NOMO-1 treated with dmso at 0.1 percent for 144 hours (cell line): ENCODE measurements around the gene RARRES2.

Source experiments
- DNase-seq: peaks from one replicate; lab custom pipeline; 2025; ENCODE audit not compliant: unreplicated experiment; lab: John Stamatoyannopoulos, UW

Gene RARRES2

DNA sequence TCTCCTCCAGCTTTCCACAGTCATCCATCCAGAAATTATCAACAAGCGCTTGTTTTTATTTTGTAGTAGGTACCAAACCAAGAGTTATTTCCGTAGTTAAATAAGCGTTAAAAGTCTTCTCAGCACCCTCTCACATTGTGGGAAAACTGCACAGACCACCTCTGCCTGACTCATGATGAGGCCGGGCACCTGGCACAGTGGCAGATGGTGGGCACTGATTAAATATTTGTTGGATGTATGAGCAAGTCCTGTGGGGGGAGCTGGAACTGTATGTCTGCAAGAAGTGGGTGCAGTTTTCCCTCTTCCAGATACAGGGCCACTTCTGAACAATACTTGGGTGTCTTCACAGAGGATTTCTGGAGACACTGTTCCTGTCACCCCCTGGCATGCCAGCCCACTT, 21.9 kb upstream of the RARRES2 start:
- DNase-seq = no peak

DNA sequence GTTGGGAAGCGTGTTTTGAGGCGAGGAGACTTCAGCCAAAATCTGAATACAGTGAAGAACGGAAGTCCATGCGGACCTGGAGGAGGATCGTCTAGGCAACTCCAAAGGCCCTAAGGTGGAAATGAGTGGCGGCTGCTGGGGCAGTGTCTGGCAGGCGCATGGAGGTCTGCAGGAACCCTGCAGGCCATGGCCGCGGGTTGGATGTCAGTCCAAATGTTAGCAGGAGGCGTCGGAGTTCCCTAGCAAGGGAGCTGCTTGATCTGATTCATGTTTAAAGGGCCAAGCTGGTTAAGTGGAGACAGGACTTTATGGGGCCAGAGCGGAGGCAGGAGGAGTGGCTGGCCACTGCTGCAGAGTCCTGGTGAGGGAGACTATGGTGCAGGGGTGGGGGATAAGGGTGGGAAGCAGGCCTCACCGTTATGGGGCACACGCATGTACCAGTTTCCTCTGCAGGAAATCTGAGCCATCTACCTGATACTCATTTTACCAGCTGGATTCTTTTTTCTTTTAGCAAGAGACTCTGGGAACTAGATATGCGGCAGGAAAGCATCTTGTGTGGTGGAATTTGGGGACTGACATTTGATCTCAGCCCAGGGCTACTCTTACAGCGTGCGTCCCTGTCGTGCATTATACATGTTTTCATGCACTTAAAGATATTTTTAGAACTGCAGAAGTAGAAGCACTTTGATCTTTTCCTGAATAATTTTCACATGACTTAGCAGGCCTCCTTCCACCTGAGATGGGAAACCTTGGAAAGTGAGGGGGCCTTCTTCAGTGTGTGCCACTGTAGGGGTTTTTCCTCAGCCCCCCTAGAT, 20.6 kb upstream of the RARRES2 start:
- no peak for DNase-seq

DNA sequence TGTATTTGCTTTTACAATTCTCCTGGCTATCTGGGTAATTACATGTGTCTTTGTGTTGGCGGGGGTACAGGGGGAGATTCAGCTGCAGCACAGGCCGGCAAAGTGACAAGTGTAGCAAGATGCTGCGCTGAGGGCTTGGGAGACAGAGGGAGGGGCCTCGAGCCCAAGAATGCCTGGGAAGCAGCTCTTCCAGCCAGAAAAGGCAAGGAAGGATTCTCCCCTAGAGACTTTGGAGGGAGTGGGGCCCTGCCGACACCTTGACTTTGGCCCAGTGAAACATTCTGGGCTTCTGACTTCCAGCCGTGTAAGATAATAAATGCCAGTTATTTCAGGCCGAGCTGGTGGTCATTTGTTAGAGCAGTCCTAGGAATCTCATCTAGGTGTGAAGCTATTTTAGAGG, 20.0 kb upstream of the RARRES2 start:
- no peak for DNase-seq

DNA sequence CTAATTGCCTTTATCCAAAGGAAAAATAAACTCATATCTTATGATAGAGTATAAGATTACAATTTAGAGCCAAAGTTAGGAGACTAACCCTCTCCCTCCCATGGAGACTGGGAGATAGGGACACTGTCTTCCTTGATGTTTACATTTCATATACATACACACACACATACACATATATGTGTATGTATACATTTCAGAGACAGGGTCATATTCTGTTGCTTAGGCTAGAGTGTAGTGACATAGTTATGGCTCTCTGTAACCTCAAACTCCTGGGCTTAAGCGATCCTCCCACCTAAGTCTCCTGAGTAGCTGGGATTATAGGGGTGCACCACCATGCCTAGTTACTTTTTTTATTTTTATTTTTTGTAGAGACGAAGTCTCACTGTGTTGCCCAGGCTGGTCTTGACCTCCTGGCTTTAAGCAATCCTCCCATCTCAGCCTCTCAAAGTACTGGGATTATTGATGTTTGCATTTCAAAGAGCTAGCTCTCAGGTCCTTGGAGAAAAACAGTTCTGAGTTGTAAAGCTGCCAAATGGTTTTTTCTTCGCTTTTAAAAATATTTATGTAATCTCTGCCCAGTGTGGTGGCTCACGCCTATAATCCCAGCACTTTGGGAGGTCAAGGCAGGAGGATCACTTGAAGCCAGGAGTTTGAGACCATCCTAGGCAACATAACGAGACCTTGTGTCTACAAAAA, 19.1 kb upstream of the RARRES2 start:
- DNase-seq = no peak

DNA sequence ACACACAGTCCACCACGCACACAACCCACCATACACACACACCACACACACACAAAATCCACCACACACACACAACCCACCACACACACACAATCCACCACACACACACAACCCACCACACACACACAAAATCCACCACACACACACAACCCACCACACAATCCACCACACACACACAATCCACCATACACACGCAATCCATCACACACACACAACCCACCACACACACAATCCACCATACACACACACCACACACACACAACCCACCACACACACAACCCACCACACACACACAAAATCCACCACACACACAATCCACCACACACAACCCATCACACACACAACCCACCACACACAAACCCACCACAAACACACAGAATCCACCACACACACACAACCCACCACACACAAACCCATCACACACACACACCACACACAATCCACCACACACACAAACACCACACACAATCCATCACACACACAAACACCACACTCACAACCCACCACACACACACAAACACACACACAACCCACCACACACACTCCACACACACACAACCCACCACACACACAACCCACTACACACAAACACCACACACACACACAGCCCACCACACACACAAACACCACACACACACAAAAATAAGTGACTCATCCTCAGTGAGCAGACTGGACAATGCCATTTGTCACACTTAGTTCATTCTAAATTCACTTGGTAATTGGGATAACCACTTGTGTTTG, 18.4 kb upstream of the RARRES2 start:
- no peak for DNase-seq

DNA sequence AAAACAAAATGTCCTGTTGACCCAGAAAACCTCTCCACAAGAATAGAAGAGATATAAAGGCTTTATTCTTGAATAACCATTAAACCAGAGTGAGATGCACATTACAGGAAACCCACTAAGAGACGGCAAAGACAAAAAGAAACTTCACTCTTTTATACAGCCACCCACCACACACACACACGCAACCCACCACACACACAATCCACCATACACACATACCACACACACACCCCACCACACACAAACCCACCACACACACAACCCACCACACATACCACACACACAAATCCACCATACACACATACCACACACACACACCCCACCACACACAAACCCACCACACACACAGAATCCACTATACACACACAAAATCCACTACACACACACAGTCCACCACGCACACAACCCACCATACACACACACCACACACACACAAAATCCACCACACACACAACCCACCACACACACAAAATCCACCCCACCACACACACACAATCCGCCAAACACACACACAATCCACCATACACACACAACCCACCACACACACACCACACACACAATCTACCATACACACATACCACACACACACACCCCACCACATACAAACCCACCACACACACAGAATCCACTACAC, 17.7 kb upstream of the RARRES2 start:
- DNase-seq = no peak

DNA sequence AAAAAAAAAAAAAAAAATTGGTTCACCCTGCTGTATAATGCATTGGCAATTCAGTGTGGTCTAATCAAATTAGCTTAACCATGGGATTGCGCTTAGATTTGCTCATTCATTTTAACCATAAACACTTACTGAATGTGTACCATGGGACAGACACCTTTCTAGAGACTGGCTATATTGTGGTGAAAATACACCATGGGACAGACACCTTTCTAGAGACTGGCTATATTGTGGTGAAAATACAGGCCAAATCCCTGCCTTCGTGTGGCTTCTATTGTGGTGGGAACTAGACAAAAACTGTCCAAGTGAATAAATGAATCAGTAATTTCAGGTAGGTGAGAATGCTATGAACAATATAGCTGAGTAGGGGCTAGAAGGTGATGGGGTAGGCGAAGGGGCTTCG, 17.0 kb upstream of the RARRES2 start:
- no peak for DNase-seq

DNA sequence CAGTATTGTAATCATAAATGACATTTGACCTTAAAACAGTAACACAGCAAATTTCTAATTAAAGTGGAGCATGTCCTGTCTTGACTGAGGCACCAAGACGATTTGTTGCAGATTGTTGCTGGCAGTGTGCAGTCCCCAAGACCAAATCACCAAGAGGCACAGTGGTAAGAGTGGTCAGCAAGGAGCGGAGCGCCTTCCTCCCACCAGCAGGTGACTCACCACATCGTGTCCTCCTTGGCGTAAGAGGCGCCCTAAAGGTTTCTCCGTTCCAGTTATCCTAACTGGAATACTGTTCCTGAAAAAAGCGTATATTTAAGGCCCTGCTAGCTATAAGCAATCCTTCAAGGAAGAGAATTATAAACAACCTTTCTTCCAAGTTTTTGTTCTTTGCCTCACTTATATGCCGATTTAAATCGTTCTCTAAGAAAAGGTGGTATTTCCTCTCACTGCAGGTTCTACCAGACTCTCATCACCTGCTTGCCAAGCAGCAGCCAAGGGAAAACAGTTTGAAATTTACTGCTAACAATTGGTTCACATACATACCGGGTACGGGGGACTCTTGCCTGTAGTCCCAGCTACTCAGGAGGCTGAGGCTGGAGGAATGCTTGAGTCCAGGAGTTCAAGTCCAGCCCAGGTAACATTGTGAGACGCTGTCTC, 16.5 kb upstream of the RARRES2 start:
- no peak for DNase-seq

DNA sequence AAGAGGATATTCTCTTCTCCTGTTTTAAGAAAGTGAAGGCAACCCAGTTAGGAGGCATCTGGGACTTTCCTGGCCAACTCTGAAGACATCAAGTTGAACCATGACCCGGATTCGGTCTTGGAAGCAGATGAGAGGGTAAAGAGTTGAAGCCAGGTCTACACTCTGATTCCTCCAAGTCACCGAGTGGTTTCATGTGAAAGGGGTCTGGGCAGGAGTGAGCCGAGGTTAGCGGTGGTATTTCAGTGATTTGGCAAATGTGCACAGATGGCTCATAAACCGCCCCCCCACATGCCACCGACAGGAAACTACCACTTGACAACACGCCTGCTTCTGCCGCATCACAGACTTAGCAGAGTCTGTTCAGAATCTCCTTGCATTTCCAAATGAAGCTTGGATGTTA, 15.8 kb upstream of the RARRES2 start:
- DNase-seq = no peak

DNA sequence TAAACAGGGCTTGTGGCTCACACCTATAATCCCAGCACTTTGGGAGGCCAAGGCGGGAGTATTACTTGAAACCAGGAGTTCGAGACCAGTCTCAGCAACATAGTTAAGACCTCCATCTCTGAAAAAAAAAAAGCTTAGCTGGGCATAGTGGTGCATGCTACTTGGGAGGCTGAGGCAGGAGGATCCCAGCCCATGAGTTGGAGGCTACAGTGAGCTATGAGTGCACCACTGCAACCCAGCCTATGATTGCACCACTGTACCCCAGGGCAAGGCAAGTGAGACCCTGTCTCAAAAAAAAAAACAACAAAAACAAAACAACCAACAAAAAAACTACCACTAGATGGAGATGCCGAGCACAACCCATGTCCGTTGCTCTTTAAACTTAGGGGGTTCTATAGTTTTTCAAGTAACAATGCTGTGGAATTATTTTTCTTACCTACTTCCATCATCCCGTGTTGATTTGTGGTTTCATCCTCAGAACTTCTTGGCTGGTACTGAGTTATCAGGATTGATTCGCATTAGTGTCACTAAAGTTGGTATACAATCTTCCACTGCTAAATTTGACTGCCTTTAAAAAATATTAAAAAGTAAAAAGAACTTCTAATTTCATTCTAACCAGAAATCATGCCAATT, 15.0 kb upstream of the RARRES2 start:
- no peak for DNase-seq

DNA sequence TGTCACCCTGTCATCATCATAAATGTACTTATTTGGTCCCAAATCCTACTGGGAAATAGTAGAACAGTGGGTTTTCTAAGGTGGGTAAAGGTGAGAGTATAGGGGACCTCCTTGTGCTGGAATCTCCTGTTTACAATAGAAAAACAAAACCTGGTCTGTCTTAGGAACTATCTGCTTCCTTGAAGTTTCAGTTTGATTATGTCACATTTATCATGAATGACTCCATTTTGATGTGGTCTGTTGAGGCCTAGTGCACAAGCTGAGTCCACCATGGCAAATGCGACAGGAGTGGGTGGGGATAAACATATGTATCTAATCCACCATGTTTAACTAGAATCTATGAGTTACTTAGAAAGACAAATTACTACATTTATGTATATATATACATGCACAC, 14.2 kb upstream of the RARRES2 start:
- DNase-seq = no peak

DNA sequence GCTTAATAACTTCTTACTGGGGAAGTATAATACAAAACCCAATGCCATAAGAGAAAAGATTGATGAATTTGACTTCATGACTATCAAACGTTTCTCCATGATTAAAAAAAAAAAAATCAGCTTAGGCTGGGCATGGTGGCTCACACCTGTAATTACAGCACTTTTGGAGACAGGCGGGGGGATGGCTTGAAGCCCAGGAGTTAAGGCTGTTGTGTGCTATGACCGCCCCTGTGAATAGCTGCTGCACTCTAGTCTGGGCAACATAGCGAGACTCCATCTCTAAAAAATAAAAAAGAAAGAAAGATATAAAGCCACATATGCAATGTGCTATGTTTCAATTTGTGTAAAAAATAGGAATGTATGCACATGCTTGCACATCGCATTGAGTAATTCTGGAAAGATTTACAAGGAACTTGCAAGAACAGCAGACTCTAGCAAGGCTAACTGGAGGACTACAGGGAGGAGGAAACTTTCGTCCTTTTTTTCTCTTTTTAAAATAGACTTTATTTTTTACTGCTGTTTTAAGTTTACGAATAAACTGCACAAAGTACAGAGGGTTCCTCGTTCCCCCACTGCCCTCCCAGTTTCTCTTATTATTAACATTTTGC, 10.3 kb upstream of the RARRES2 start:
- DNase-seq = no peak

DNA sequence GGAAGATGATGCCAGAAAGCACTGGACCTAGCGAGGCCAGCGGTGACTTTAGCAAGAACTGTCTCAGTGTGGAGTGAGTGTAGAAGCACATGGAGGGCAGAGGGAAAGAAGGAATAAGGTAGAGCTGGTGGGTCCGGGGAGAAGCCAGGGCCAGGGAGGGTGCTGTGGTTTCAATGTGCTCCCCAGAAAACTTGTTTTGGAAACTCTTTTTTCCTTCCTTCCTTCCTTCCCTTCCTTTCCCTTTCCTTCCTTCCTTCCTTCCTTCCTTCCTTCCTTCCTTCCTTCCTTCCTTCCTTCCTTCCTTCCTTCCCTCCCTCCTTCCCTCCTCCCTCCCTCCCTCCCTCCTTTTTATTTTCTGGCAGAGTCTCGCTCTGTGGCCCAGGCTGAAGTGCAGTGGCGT, 5.5 kb upstream of the RARRES2 start:
- no peak for DNase-seq

DNA sequence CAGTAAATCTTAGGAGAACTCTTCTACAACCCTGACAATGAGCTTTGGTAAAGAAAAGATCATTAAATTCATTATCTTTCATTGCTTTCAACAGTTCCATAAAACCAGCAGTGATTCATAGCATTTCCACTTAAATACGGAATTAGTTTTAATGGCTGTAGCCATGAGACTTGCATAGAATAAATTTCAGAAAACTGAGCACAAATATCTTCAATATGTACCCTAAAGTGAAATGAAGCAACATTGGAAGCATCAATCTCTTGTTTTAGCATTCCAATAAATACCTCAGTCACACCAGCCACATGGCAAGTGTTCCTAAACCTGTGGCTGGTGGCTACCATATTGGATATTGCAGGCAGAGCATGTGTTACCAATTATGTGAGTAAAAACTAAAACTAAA, 3.6 kb upstream of the RARRES2 start:
- DNase-seq = no peak

DNA sequence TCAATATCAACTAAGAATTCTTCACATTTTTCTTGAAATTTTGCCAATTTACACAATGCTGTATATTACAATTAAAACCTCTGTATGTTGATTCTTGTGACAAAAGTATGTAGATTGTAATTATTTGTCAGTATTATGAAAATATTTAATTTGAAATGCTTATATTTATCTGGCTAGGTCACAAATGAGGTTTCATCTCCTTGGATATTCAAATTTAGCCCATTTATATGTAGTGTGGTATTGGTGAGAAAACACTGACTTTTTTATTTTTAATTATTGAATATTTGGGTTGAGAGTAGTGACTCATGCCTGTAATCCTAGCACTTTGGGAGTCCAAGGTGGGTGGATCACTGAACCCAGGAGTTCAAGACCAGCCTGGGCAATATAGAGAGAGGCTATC, 2.9 kb upstream of the RARRES2 start:
- DNase-seq = no peak

DNA sequence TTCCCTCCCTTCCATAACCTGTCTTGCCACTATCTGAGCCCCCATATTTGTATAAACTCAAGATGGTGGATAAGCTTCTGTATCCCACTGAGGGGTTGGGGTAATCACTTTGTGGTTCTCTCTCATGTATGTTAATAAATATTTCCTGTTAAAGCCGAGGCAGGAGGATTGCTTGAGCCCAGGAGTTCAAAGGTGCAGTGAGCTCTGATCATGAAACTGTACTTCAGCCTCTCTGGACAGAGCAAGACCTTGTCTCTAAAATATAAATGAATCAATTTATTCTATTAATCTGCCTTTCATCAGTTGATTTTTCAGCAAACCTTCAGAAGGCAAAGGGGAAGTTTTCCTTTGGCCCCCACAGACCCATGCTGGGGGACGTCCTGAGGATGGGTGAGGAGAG, 1.8 kb upstream of the RARRES2 start:
- no peak for DNase-seq

DNA sequence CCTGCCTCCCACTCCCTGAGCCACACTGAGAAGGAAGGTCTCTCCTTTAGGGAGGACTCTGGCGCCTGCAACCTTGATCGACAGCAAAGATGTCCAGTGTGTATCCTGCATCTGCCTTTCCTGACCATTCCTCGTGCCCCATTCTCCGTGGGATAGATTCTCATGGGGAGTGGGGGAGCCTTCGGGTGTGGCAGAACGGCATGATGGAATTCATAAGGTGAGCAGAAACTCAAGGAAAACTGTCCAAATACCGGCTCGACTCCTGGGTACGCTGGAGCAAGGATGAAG, 636 bp upstream of the RARRES2 start:
- no peak for DNase-seq

DNA sequence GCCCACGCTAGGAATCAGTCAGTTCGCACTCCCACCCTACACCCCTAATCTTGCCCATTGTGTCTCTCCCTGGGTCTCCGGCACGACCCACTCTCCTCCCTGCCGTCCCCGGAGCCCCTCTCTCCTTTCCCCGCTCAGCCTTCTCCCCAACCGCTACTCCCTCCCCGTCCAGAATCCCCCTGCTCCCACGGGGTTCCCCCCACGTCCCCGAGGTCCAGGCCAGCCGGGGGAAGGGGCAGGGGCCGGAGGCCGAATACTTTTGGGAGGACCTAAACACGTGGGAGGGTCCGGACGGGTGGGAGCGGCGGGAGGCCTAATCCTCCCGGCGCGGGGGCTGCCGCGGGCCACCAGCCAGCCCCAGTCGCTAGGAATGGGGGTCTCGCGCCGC, 560 bp downstream of the RARRES2 start:
- no peak for DNase-seq

DNA sequence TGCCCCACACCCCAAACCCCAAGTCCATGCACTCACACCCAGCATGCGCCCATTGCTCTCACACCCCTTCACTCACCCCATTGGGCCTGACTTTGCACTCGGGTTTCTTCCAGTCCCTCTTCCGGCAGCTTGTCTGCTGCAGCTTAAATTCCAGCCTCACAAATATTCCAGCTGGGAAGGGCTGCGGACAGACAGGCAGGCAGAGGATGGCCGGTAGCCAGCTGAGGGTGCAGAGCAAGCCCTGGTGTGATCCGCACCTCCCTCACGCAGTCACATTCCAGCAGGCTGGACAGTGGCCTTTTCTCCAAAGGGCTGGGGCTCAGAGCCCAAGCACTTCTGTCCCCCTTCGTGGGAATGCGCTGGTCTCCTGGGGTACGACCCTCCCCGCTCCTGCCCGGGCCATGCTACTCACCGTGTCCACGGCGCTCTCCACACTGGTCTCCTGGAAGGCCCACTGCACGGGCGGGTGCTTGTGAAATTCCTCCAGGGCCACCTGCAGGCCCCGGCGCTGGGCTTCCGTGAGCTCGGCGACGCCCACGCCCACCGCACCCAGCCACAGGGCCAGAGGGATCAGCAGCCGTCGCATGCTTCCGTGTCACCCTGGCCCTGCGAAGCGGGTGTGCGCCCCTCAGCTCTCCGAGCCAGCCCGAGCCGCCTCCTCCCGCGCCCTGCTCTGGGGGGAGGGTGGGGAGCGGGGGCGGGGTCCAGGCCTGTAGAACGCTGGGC, 1.2 kb downstream of the RARRES2 start:
- no peak for DNase-seq

DNA sequence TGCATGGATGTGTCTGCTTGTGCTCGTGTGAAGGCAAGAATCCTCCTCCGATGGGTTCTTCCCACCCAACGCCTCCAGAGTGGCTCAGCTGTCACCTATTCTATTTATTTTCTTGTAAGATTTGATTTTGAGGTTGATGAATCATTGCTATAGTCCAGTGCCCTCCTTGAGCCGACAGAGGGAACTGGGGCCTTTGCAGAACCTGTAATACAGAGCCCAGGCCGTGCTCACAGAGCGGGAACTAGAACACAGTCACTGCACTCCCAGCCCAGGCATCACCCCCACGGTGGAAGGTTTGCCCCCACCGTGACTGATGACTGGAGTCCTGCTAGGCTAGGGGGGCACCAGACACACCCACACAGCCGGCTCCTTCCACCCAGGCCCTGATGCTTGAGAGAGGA, 2.0 kb downstream of the RARRES2 start:
- DNase-seq = no peak
